ENCODE data around the gene SHISA7. TPM values are rescaled to one million over a fixed set of nuclear protein-coding genes. Genes with fewer than 3 reads are reported as not detected.
A peak's percentile ranks its signal among the peaks of the same experiment; 100 is the strongest.

SHISA7 gene
- total and polyA plus RNA-seq, 2 of the 4 experiments (the other 2 are of a cell fraction), result not detected

- Histone ChIP-seq H4K8ac (ENCODE audit: low read depth in 2 of 2, low read length in 2 of 2) (peak overlapping the region; percentile 100), H2AK9ac (replicated peaks; ENCODE audit: low read depth, low read length, poor library complexity) (peak overlapping the region; percentile 100), H3K14ac (replicated peaks; ENCODE audit: low read depth, low read length) (peak overlapping the region; percentile 99), H2BK20ac (ENCODE audit: low read depth, low read length) (peak overlapping the region; percentile 83), H4K91ac (ENCODE audit: insufficient read depth, low read depth, low read length) (peak overlapping the region; percentile 100), H3K79me1 (ENCODE audit: low read depth in 1 of 2, low read length in 2 of 2) (peaks cover 0 to 27% of the 10 kb centered on the region in 2 experiments; a peak in 2 of 4 replicates), H4K5ac (ENCODE audit: low read depth, low read length) (peak overlapping the region; percentile 99), H3K23ac (ENCODE audit: low read depth, low read length) (peak overlapping the region; percentile 96), H3K4me2 (ENCODE audit: low read depth, low read length) (peak overlapping the region; percentile 87), H3K4me3 (ENCODE audit: insufficient read depth, low read depth, low read length) (peak overlapping the region; percentile 41), H3K4me1 (ENCODE audit: control insufficient read depth, insufficient read depth, low read length) (peaks cover 17% of the 10 kb centered on the region), H3K18ac (ENCODE audit: low read depth, low read length) (peak overlapping the region; percentile 96), H3K9me3 (ENCODE audit: control insufficient read depth, insufficient read depth, low read length) (no peaks in the 10 kb centered on the region), H3K9ac (ENCODE audit: low read depth, low read length) (peak overlapping the region; percentile 63), H3K4ac (ENCODE audit: low read depth, low read length) (peak overlapping the region; percentile 100), H2BK5ac (ENCODE audit: low read depth, low read length, poor library complexity, severe bottlenecking) (peak overlapping the region; percentile 94), H2AFZ (replicated peaks; ENCODE audit: low read length, poor library complexity) (peak overlapping the region; percentile 96), H3K56ac (ENCODE audit: extremely low read depth, insufficient read depth, low read length) (peak overlapping the region; percentile 95), H3K36me3 (ENCODE audit: control insufficient read depth, insufficient read depth, low read length) (peaks cover 17% of the 10 kb centered on the region), H3K9me1 (ENCODE audit: insufficient read depth, low read length) (peaks cover 19% of the 10 kb centered on the region), H2BK15ac (ENCODE audit: low read depth, low read length) (peak overlapping the region; percentile 100), H2BK120ac (ENCODE audit: low read depth, low read length) (peak overlapping the region; percentile 98), H3K27me3 (ENCODE audit: control insufficient read depth, insufficient read depth, low read length) (no peaks in the 10 kb centered on the region), H3K27ac (ENCODE audit: insufficient read depth, low read length) (peak overlapping the region; percentile 94), H4K20me1 (ENCODE audit: insufficient read depth, low read length) (peaks cover 32% of the 10 kb centered on the region), H2AK5ac (ENCODE audit: low read depth, low read length) (peak overlapping the region; percentile 99)
- CTCF ChIA-PET, result no interaction called here
- POLR2A ChIA-PET (ENCODE audit: unreplicated experiment), result no interaction called here
- ATAC-seq (ENCODE audit: low read depth) (no peak), DNase-seq (no peak)
- intact Hi-C loops (cut with micrococcal nuclease) (loop anchor here (5.0 kb wide), 1 partner anchor 94 kb away; no protein-coding TSS in a partner anchor), dilution Hi-C loops (cut with HindIII; ENCODE audit: low sequenced_read_pairs, unreplicated experiment) (no loop called here), in situ Hi-C loops (cut with MboI; ENCODE audit: low sequenced_read_pairs) (no loop called here)
- 74% methylated on average over 5 of the region's 9 CpGs; no CpG with 5 or more reads in 1 of the 2 experiments for WGBS, 2 experiments (ENCODE audit: extremely low coverage in 2 of 2, insufficient read length in 1 of 2)
- BruUV-seq (replicated peaks), result no TSS peak
- TF ChIP-seq RCOR1 (IDR thresholded peaks at IDR 0.05; ENCODE audit: insufficient replicate concordance, low read length), result no peak
- TF ChIP-seq POLR2A (IDR thresholded peaks at IDR 0.05; ENCODE audit: low read depth, low read length), result no peak
- TF ChIP-seq SMC3 (IDR thresholded peaks at IDR 0.05; ENCODE audit: low read depth, low read length), result no peak
- TF ChIP-seq, protein P1, sequence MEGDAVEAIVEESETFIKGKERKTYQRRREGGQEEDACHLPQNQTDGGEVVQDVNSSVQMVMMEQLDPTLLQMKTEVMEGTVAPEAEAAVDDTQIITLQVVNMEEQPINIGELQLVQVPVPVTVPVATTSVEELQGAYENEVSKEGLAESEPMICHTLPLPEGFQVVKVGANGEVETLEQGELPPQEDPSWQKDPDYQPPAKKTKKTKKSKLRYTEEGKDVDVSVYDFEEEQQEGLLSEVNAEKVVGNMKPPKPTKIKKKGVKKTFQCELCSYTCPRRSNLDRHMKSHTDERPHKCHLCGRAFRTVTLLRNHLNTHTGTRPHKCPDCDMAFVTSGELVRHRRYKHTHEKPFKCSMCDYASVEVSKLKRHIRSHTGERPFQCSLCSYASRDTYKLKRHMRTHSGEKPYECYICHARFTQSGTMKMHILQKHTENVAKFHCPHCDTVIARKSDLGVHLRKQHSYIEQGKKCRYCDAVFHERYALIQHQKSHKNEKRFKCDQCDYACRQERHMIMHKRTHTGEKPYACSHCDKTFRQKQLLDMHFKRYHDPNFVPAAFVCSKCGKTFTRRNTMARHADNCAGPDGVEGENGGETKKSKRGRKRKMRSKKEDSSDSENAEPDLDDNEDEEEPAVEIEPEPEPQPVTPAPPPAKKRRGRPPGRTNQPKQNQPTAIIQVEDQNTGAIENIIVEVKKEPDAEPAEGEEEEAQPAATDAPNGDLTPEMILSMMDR (conservative IDR thresholded peaks at IDR 0.05; ENCODE audit: low read depth, low read length), result no peak
- no peak for TF ChIP-seq BHLHE40 (IDR thresholded peaks at IDR 0.05; ENCODE audit: low read depth, low read length)
- no peak for TF ChIP-seq MAFK (IDR thresholded peaks at IDR 0.05; ENCODE audit: low read depth, low read length)
- TF ChIP-seq CEBPB (IDR thresholded peaks at IDR 0.05; ENCODE audit: low read depth, low read length), result no peak
- no peak for TF ChIP-seq FOS (IDR thresholded peaks at IDR 0.05; ENCODE audit: low read depth, low read length)
- no peak for TF ChIP-seq RAD21 (IDR thresholded peaks at IDR 0.05; ENCODE audit: low read length)
- TF ChIP-seq, protein P2, sequence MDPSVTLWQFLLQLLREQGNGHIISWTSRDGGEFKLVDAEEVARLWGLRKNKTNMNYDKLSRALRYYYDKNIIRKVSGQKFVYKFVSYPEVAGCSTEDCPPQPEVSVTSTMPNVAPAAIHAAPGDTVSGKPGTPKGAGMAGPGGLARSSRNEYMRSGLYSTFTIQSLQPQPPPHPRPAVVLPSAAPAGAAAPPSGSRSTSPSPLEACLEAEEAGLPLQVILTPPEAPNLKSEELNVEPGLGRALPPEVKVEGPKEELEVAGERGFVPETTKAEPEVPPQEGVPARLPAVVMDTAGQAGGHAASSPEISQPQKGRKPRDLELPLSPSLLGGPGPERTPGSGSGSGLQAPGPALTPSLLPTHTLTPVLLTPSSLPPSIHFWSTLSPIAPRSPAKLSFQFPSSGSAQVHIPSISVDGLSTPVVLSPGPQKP (IDR thresholded peaks at IDR 0.05; ENCODE audit: borderline replicate concordance, low read depth, low read length), result no peak
- no peak for TF ChIP-seq CHD1 (IDR thresholded peaks at IDR 0.05; ENCODE audit: low read depth, low read length)
- TF ChIP-seq MXI1 (IDR thresholded peaks at IDR 0.05; ENCODE audit: borderline replicate concordance, low read depth, low read length), result no peak
- TF ChIP-seq, protein P3, sequence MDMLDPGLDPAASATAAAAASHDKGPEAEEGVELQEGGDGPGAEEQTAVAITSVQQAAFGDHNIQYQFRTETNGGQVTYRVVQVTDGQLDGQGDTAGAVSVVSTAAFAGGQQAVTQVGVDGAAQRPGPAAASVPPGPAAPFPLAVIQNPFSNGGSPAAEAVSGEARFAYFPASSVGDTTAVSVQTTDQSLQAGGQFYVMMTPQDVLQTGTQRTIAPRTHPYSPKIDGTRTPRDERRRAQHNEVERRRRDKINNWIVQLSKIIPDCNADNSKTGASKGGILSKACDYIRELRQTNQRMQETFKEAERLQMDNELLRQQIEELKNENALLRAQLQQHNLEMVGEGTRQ (IDR thresholded peaks at IDR 0.05; ENCODE audit: low read depth, low read length), result no peak
- no peak for TF ChIP-seq RFX5 (IDR thresholded peaks at IDR 0.05; ENCODE audit: low read depth, low read length)
Measured at GRCh38 chr19:55408533-55408872, 34.6 kb downstream of the SHISA7 start.

All from IMR-90 (cell line).